Activated naive CD8-positive, alpha-beta T cell treated with anti-CD3 and anti-CD28 coated beads for 36 hours (primary cell): ENCODE results near the gene TRAK1. TPM values are rescaled to one million over a fixed set of nuclear protein-coding genes. Genes with fewer than 3 reads are reported as not detected.

Experiments
- DNase-seq: peaks from one replicate; pipeline ENCODE4 v3.0.0; 2021
- H3K27ac Mint-ChIP-seq: one replicate; pipeline ENCODE4 v1.8.0; 2022; ENCODE audit warnings: mild to moderate bottlenecking, moderate library complexity, mixed read lengths
- H3K27me3 Mint-ChIP-seq: one replicate; pipeline ENCODE4 v1.8.0; 2022; ENCODE audit warnings: mild to moderate bottlenecking, mixed read lengths
- H3K36me3 Mint-ChIP-seq: one replicate; pipeline ENCODE4 v1.8.0; 2021; ENCODE audit warnings: mild to moderate bottlenecking, mixed read lengths
- H3K4me1 Mint-ChIP-seq: one replicate; pipeline ENCODE4 v1.8.0; 2021; ENCODE audit warnings: mixed read lengths
- H3K4me3 Mint-ChIP-seq: one replicate; pipeline ENCODE4 v1.8.0; 2022; ENCODE audit warnings: mild to moderate bottlenecking, moderate library complexity, mixed read lengths
- H3K9me3 Mint-ChIP-seq: one replicate; pipeline ENCODE4 v1.8.0; 2022; ENCODE audit warnings: mixed read lengths
- total RNA-seq, 2 experiments: library from RNA; stranded (reverse); gene quantifications; one replicate each; pipeline ENCODE4 v1.2.3, GENCODE V29; 2021

The TRAK1 gene
- total RNA-seq, 2 experiments from 2014 or later = 22.3 to 22.8 TPM

DNA sequence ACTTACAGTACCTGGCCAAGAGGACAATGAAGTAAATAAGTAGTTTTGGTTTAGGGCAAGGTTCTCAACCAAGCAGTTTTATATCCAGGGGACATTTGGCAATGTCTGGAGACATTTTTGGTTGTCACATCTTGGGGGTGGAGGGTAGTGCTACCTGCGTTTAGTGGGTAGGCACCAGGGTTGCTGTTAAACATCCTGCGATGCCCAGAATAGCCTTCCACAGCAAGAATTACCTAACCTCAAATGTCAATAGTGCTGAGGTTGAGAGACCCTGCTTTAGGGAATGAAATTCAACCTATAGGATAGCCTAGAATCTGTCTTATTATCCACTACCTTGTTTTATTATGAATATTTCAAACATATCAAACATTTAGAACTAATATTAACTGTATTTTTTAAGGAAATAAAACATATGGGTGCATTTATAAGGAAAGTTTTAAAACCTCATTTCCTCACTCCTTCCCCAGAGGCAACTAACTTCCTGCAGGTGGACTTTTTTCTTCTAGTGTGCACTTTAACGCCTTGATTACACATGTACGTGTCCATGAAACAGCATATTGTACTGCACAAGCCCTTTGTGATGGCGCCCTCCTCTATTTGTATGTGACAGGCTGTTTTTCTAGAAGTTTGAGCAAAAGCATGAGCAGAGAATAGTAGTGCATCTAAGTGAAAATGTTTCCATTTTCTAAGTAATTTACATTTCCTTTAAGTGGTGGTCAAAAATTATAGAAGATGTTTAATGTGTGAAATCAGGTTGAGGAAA lies 57.1 kb downstream of the TRAK1 start:
- H3K27me3 Mint-ChIP-seq = no peaks in the 10 kb centered on the region
- no peaks in the 10 kb centered on the region for H3K36me3 Mint-ChIP-seq
- H3K27ac Mint-ChIP-seq = peak overlapping the region; percentile 56
- peaks cover 27% of the 10 kb centered on the region for H3K4me1 Mint-ChIP-seq
- DNase-seq = no peak
- no peaks in the 10 kb centered on the region for H3K9me3 Mint-ChIP-seq
- H3K4me3 Mint-ChIP-seq = no peak overlapping the region

DNA sequence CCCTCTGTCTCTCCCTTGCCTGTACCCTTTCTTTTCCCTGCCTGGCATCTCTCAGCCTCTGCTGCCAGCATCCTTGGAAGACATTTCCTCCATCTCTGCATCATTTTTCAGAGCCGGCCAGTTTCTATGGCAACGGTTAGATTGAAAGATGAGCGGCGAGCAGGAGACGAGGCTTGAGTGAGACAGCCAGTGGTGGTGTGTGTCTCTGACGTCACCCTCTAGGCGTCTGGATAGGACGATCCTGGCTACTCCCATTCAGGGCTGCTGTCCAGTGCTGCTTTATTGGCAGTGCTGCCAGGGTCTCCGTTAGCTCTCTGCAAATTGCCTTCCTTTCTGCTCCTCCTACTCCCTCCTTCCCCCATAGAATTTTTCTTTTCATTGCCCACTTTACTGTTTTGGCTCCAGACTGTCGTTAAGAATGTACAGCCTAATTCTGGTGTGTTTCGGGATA lies 57.9 kb downstream of the TRAK1 start:
- Mint-ChIP-seq H3K36me3 (no peaks in the 10 kb centered on the region), H3K27me3 (no peaks in the 10 kb centered on the region), H3K4me1 (peaks cover 25% of the 10 kb centered on the region), H3K27ac (peak overlapping the region; percentile 30), H3K9me3 (no peaks in the 10 kb centered on the region), H3K4me3 (no peak overlapping the region)
- DNase-seq = no peak

DNA sequence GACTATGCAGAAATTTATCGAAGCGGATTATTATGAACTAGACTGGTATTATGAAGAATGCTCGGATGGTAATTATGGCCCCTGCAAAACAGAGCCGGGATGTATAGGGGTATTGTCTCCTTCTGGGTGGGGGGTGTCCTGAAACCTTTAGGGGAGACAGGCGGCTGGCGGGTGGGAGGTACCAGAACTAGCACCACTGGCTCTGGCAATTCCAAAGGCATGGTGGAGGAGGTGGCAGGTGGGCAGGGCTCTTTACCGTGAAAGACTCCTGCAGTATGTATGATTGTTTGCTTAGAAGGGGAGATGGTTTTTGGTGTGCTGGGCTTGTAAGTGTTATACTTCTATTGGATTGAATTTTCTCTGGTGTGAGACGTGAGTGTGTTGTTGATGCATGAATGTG lies 58.4 kb downstream of the TRAK1 start:
- Mint-ChIP-seq H3K36me3 (no peaks in the 10 kb centered on the region), H3K4me1 (peaks cover 25% of the 10 kb centered on the region), H3K27me3 (no peaks in the 10 kb centered on the region), H3K9me3 (no peaks in the 10 kb centered on the region), H3K4me3 (no peak overlapping the region), H3K27ac (no peak overlapping the region)
- no peak for DNase-seq

DNA sequence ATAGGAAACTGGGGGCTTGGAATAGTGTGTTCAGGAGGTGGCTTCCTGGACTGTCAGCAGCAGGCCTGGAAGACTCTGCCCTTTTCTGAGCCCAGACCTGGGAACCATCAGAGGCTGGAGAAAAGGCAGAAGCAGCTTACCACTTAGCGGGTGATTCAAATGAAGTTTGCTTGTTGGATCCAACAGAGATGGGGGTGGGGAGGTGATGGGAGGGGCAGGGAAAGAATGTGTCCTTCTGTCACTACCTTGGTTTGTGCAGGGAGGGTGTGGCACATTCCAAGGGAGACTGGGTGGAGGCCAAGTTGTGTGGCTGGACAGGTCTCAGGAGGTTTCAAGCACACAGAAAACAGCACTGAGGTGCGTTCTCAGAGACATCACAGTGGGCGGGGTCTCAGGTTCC lies 58.8 kb downstream of the TRAK1 start:
- H3K27me3 Mint-ChIP-seq = no peaks in the 10 kb centered on the region
- DNase-seq = no peak
- no peaks in the 10 kb centered on the region for H3K36me3 Mint-ChIP-seq
- H3K4me1 Mint-ChIP-seq = peaks cover 25% of the 10 kb centered on the region
- H3K9me3 Mint-ChIP-seq = no peaks in the 10 kb centered on the region
- no peak overlapping the region for H3K27ac Mint-ChIP-seq
- no peak overlapping the region for H3K4me3 Mint-ChIP-seq

DNA sequence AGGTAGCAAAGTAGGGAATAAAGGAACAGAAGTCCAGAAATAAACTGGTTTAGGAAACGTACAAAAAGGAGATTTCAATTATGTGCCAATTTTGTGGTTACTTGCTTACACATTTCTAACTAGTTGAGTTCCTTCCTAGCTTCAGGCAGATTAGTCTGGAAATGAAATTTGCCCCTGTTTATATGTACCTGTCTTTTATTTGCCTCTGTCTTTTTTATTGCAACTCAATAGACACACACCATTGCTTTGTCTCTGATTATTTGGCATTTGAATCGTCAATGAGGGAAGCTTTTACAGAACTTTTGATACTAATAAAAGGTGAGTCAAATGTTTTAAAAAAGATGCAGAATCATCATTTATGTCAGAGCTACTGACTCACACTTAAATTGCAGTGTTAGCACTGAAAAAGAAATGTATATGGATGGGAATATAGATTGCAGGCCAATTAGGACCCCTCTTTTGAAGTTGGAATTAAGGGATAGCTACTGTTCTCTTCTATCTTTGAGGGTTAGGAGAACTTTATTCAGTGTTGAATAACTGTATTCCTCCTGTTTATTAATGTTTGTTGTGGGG lies 60.5 kb downstream of the TRAK1 start:
- H3K36me3 Mint-ChIP-seq = no peaks in the 10 kb centered on the region
- no peak for DNase-seq
- peaks cover 22% of the 10 kb centered on the region for H3K4me1 Mint-ChIP-seq
- no peaks in the 10 kb centered on the region for H3K9me3 Mint-ChIP-seq
- no peak overlapping the region for H3K4me3 Mint-ChIP-seq
- H3K27ac Mint-ChIP-seq = no peak overlapping the region
- H3K27me3 Mint-ChIP-seq = no peaks in the 10 kb centered on the region

DNA sequence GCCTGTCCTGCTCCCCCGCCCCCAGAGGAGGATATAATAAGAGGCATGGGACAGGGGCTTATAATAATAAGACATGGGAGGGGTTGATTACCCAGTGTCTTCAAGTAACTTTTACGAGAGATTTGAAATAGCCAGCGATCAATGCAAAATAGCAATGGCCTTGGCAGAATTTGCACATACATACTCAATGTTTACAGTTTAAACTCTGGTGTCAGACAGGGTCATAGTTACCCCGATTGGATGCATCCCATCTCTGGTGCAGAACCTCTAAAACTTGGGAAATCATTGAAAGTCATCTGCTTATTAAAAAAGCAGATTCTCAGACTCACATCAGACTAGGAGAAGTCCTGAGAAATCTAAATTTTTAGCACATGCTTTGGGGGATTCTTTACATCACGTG lies 61.0 kb downstream of the TRAK1 start:
- Mint-ChIP-seq H3K4me1 (peaks cover 20% of the 10 kb centered on the region), H3K9me3 (no peaks in the 10 kb centered on the region), H3K4me3 (no peak overlapping the region), H3K27me3 (no peaks in the 10 kb centered on the region), H3K27ac (no peak overlapping the region), H3K36me3 (no peaks in the 10 kb centered on the region)
- DNase-seq = no peak

DNA sequence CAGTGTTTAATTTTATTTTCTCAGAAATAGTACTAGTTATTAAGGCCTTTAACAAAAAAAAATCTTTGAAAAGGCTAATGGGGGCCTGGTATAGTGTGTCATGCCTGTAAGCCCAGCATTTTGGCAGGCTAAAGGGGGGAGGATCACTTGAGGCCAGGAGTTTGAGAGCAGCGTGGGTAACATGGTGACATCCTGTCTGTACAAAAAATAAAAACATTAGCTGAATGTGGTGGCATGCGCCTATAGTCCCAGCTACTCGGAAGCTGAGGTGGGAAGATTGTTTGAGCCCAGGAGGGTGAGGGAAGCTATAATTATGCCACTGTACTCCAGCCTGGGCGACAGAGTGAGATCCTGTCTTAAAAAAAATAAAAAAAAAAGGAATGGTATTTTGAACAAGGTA lies 61.9 kb downstream of the TRAK1 start:
- Mint-ChIP-seq H3K27ac (peak overlapping the region; percentile 16), H3K9me3 (no peaks in the 10 kb centered on the region), H3K27me3 (no peaks in the 10 kb centered on the region), H3K4me3 (no peak overlapping the region), H3K36me3 (no peaks in the 10 kb centered on the region), H3K4me1 (peaks cover 15% of the 10 kb centered on the region)
- DNase-seq = no peak

DNA sequence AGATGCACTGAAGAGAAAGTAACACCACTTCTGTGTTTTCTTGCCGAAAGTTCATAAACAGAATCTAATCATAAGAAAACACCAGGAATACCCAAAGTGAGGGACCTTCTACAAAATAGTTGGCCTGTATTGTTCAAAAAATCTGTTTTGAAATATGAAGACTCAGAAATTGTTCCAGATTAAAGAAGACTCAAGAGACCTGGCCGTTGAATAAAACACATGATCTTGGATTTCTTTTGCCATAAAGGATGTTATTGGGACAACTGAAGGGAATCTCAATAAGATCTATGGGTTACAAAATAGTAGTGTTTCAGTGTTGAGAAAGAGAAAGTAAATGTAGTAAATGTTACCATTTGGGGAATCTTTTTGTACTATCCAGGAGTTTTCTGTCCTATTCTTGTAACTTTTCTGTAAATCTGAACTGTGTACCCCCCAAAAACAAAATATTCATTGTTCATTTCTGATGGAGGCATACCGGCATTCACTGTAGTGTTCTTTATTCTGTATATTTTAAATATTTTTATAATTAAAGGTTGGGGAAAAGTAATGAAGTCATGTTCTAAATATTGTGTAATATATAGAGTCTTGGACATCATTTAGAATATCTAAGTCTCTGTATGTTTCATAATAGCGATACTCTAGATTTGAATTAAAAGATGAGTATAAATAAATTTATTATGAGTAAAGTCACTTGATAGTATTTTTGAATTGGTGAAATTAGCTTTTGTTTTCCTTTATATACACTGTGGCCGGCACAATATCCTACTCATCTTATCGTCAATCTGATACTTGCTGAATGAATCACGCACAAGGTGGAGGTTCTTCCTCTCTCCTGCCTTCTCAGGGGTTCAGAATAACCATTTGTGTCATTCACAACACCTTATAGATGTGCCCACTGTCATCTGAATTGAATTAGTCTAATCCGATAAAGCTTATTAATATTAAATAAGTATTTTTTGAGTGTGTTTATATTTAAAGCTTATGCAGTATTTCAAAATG lies 66.7 kb downstream of the TRAK1 start:
- no peaks in the 10 kb centered on the region for H3K9me3 Mint-ChIP-seq
- H3K27ac Mint-ChIP-seq = no peak overlapping the region
- no peaks in the 10 kb centered on the region for H3K27me3 Mint-ChIP-seq
- peaks cover 25% of the 10 kb centered on the region for H3K4me1 Mint-ChIP-seq
- H3K36me3 Mint-ChIP-seq = no peaks in the 10 kb centered on the region
- no peak for DNase-seq
- no peak overlapping the region for H3K4me3 Mint-ChIP-seq

DNA sequence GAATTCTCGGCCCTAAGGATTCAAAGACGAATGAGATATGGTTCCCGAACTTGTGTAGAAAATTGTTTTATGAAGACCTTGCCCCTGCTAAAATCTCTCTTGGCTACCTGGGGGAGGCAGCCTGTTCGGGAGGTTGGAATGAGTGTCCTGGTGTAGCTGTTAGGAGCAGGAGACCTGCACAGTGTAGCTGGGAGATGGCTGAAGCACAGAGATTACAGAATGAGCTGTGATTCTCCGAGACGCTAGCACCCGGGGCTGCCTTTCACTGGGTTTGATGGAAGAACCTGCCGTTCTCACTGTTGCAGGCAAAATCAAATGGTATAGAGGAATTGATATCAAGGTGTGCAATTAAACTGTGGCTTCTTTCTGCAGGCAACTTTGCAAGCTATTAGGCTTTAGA lies 68.0 kb downstream of the TRAK1 start:
- no peaks in the 10 kb centered on the region for H3K36me3 Mint-ChIP-seq
- H3K4me3 Mint-ChIP-seq = no peak overlapping the region
- DNase-seq = no peak
- no peaks in the 10 kb centered on the region for H3K27me3 Mint-ChIP-seq
- peaks cover 32% of the 10 kb centered on the region for H3K4me1 Mint-ChIP-seq
- H3K9me3 Mint-ChIP-seq = no peaks in the 10 kb centered on the region
- H3K27ac Mint-ChIP-seq = peak overlapping the region; percentile 32

DNA sequence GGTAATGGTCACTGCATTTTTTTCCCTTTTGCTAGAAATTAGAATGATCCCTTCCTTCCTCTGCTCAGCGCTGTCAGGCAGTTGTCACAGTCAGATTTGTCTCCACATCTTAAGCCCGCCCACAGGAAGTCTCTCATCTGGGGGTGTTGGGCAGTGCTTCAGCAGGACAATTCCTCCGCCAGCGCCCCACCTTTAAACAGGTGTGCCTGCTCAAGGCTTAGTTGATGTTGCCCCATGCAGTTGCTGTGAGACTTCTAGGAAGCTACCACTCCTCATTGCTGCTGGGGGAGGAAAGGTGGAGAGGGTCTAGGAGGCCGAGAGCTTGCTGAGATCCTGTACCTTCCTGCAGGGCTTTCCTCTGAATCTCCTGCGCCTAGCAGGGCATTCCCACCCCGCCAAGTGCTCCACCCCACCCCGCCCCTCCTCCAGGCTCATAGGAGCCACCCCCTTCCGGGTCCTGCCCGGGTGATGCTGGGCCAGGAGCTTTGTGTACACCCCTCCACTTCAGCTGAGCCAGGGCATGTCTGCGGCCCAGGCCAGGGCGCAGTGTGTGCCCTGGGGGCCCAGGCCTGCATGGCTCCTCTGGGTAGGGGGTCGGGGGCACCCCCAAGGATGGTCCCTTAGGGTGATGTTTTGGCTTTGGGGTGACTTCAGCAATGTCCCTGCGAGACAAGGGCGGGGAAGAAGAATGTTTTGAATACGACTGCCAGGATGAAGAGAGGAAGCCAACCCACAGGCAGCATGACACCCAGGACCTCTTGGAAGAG lies 68.7 kb downstream of the TRAK1 start:
- Mint-ChIP-seq H3K27ac (peak overlapping the region; percentile 50), H3K4me1 (peaks cover 33% of the 10 kb centered on the region), H3K9me3 (no peaks in the 10 kb centered on the region), H3K27me3 (no peaks in the 10 kb centered on the region), H3K36me3 (no peaks in the 10 kb centered on the region), H3K4me3 (peak overlapping the region; percentile 63)
- DNase-seq = peak; percentile 30

DNA sequence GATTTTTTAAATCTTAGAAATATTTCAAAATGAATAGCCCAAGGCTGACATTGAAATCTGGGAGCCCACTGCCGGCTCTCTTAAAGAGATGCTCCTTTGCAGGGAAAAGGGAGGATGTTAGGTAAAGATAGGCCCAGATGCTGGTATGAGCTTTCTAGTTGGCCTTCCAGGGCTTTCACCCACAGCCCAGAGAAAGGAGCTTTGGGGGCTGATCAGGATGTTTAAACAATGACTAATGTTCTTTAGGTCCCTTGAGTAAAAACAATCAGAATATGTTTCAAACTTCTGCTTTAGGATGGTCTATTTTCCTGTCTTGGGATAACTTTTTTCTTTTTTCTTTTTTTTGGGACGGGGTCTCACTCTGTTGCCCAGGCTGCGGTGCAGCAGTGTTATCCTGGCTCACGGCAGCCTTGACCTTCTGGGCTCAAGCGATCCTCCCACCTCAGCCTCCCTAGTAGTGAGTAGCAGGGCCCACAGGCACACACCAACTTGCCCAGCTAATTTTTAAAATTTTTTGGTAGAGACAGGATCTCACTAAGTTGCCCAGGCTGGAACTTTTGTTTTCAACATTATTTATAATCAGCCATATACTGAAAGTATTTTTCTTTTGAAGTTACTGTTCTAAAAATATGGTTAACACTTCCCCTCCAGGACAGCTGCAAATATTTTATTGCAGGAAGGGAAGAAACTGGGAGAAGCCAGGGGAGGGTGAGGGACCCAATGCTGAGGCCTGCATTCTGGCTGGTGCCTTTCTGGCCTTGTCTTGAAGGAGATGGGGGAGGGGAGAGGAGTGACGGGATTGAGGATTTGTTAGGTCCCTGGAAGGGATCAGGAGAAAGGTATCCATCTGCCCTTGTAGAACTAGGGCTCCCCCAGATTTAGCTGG lies 70.1 kb downstream of the TRAK1 start:
- no peak for DNase-seq
- no peaks in the 10 kb centered on the region for H3K9me3 Mint-ChIP-seq
- H3K27me3 Mint-ChIP-seq = no peaks in the 10 kb centered on the region
- H3K4me1 Mint-ChIP-seq = peaks cover 37% of the 10 kb centered on the region
- H3K36me3 Mint-ChIP-seq = no peaks in the 10 kb centered on the region
- H3K27ac Mint-ChIP-seq = no peak overlapping the region
- no peak overlapping the region for H3K4me3 Mint-ChIP-seq

DNA sequence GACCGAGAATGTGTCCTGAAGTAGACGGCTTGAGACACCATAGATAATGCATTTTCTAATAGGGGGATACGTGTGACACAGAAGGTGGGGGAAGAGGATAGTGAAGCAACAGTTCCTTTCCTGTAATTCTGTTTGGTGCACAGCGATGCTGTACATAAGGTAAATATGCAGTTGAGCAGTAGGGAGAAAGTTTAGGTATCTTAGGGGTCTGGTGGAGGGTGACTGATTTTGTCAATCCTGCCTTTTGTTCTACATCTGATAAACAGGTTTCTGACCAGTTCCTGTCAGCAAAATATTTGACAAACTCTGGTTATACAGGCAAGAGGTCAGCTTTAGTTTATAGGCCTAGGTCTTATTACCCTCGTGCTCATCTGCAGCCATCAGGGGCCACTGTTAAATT lies 71.3 kb downstream of the TRAK1 start:
- Mint-ChIP-seq H3K27ac (no peak overlapping the region), H3K36me3 (no peaks in the 10 kb centered on the region), H3K4me3 (no peak overlapping the region), H3K9me3 (no peaks in the 10 kb centered on the region), H3K4me1 (peaks cover 40% of the 10 kb centered on the region), H3K27me3 (no peaks in the 10 kb centered on the region)
- no peak for DNase-seq

DNA sequence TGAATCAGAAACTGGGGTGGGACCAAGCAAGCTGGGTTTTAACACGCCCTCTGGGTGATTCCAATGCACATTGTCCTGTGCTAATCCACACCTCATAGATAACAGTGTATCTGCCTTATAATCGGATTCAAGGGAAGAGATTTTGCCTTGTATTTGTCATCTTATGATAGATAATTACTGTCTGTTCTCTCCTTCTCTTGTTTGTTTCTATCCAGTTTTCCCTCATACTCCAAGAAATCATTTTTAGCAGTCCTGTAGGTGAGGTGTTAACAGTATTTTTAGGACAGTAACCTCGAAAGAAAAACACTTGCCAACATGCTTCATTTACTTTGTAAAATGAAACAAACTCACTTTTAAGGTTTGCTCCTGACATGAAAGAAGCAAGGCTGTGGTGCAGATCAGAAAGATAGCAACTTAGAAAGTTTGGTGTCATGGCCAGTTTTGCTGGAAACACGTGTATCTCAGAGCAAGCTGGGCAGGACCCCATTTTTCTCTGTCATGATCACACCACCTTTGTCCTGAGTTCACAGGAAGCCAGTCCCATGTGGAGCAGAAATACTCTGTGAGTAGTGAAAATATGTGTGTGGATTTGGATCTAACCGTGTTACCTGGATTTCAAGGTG lies 72.6 kb downstream of the TRAK1 start:
- no peak for DNase-seq
- Mint-ChIP-seq H3K36me3 (no peaks in the 10 kb centered on the region), H3K27me3 (no peaks in the 10 kb centered on the region), H3K4me1 (peaks cover 38% of the 10 kb centered on the region), H3K27ac (no peak overlapping the region), H3K4me3 (no peak overlapping the region), H3K9me3 (no peaks in the 10 kb centered on the region)
